ENCODE data around the gene CMTM4.
"Not testable (repeated sequence)": the region's sequence is repeated elsewhere in the genome, so short reads cannot be mapped to it uniquely, and the experiment has no call there.

Gene CMTM4

GRCh38 chr16:66640724-66641314 is 55.7 kb downstream of the CMTM4 start:
- TF ChIP-seq CTCF (IDR thresholded peaks at IDR 0.05; ENCODE audit: low read depth, low read length), result no peak
- no peak overlapping the region for H3K4me3 ChIP-seq (ENCODE audit: low read depth, low read length)
- no peak for DNase-seq (ENCODE audit: low read depth, low spot score)
- in situ Hi-C loops (cut with HindIII; ENCODE audit: low sequenced_read_pairs), result no loop called here

DNA sequence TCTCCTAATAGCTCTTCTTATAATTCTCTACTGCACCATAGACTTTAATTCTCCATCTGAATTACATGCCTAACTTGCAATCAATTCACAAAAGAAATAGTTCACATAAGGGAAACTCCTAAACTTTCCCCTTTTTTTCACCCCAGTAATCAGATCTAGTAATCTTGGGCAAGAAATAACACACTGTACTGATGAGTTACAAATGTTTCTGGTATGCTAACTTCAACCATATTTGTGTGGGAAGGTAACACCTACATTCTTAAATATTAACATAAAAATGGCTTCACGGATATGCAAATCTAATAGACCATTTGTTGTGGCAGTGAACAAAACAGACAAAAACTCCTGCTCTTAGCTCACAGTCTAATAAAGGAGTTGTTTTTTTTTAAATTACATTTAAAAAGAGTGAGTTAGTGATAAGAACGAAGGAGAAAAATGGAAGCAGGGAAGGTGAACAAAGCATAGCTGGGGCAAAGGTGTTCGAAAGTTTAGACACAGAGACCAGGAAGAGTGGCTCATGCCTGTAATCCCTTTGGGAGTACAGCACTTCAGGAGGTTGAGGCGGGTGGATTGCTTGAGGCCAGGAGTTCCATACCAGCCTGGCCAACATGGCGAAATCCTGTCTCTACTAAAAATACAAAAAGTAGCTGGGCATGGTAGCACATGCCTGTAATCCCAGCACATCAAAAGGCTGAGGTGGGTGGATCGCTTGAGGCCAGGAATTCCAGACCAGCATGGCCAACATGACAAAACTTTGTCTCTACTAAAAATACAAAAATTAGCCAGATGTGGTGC is 57.3 kb downstream of the CMTM4 start:
- H3K4me3 ChIP-seq (ENCODE audit: low read depth, low read length), result no peak overlapping the region
- TF ChIP-seq CTCF (IDR thresholded peaks at IDR 0.05; ENCODE audit: low read depth, low read length), result no peak
- in situ Hi-C loops (cut with HindIII; ENCODE audit: low sequenced_read_pairs), result no loop called here
- DNase-seq (ENCODE audit: low read depth, low spot score), result no peak

DNA sequence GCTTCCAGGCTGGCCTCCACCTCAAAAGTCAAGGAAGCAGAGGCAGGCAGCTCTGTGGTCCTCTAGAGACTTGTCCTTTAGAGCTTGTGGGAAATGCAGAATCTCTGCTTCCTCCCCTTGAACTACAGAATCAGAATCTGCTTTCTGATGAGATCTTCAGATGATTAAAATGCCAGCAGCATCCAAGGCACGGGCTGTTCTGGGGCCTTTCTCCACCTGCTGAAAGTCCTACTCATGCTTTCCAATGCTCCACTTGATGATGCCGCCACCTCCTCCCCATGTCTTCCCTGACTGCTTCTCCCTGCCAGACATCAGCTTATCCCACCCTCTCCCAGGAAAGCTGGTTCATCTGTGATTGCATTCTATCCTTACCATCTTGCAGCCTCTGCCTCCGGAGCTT is 58.7 kb downstream of the CMTM4 start:
- no peak for TF ChIP-seq CTCF (IDR thresholded peaks at IDR 0.05; ENCODE audit: low read depth, low read length)
- DNase-seq (ENCODE audit: low read depth, low spot score), result no peak
- no peak overlapping the region for H3K4me3 ChIP-seq (ENCODE audit: low read depth, low read length)
- in situ Hi-C loops (cut with HindIII; ENCODE audit: low sequenced_read_pairs), result no loop called here

- no peak overlapping the region for H3K4me3 ChIP-seq (ENCODE audit: low read depth, low read length)
- DNase-seq (ENCODE audit: low read depth, low spot score), result no peak
- no peak for TF ChIP-seq CTCF (IDR thresholded peaks at IDR 0.05; ENCODE audit: low read depth, low read length)
- in situ Hi-C loops (cut with HindIII; ENCODE audit: low sequenced_read_pairs), result no loop called here
These were observed 60.3 kb downstream of the CMTM4 start for GRCh38 chr16:66636199-66636598.

DNA sequence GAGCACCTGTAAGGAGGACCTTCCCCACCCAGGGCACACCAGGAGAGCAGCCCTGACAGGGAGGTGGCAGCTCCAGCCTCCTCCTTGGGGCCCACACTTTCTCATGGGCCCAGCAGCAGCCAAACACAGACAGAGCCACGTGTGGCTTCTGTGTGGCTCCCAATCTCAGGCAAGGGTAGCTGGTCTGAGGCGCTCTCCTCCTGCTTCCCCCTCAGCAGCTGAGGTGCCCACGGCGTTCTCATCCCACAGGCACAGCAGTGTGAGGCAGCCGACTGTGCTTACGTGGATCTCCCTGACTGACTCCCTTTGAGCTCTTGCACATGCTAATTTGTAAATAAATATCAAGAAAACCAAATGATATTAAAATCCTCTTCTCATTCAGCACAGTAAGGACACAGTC is 61.1 kb downstream of the CMTM4 start:
- H3K4me3 ChIP-seq (ENCODE audit: low read depth, low read length), result no peak overlapping the region
- no peak for DNase-seq (ENCODE audit: low read depth, low spot score)
- no peak for TF ChIP-seq CTCF (IDR thresholded peaks at IDR 0.05; ENCODE audit: low read depth, low read length)
- in situ Hi-C loops (cut with HindIII; ENCODE audit: low sequenced_read_pairs), result no loop called here

GRCh38 chr16:66634527-66635196 is 61.9 kb downstream of the CMTM4 start:
- in situ Hi-C loops (cut with HindIII; ENCODE audit: low sequenced_read_pairs), result no loop called here
- H3K4me3 ChIP-seq (ENCODE audit: low read depth, low read length), result no peak overlapping the region
- no peak for TF ChIP-seq CTCF (IDR thresholded peaks at IDR 0.05; ENCODE audit: low read depth, low read length)
- DNase-seq (ENCODE audit: low read depth, low spot score), result no peak

DNA sequence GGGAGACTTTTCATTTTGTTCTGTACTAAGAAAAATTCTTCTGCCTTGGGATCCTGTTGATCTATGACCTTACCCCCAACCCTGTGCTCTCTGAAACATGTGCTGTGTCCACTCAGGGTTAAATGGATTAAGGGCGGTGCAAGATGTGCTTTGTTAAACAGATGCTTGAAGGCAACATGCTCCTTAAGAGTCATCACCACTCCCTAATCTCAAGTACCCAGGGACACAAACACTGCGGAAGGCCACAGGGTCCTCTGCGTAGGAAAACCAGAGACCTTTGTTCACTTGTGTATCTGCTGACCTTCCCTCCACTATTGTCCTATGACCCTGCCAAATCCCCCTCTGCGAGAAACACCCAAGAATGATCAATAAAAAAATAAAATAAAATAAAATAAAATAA is 65.0 kb downstream of the CMTM4 start:
- DNase-seq (ENCODE audit: low read depth, low spot score); in situ Hi-C loops (cut with HindIII; ENCODE audit: low sequenced_read_pairs); H3K4me3 ChIP-seq (ENCODE audit: low read depth, low read length): not testable (repeated sequence)

DNA sequence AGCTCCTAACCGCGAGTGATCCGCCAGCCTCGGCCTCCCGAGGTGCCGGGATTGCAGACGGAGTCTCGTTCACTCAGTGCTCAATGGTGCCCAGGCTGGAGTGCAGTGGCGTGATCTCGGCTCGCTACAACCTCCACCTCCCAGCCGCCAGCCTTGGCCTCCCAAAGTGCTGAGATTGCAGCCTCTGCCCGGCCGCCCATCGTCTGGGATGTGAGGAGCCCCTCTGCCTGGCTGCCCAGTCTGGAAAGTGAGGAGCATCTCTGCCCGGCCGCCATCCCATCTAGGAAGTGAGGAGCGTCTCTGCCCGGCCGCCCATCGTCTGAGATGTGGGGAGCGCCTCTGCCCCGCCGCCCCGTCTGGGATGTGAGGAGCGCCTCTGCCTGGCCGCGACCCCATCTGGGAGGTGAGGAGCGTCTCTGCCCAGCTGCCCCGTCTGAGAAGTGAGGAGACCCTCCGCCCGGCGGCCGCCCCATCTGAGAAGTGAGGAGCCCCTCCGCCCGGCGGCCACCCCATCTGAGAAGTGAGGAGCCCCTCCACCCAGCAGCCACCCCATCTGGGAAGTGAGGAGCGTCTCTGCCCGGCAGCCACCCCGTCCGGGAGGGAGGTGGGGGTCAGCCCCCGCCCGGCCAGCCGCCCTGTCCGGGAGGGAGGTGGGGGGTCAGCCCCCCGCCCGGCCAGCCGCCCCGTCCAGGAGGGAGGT is 65.8 kb downstream of the CMTM4 start:
- H3K4me3 ChIP-seq (ENCODE audit: low read depth, low read length); in situ Hi-C loops (cut with HindIII; ENCODE audit: low sequenced_read_pairs); DNase-seq (ENCODE audit: low read depth, low spot score): not testable (repeated sequence)
